Stimulated activated CD4-positive, alpha-beta T cell treated with anti-CD3 and anti-CD28 coated beads, Interleukin-2, amount 100 ng/mL, for 48 hours (primary cell): Measurements from ENCODE around the gene FERMT2.

Experiments used
- DNase-seq, 2 donors: peaks; one replicate each; pipeline ENCODE4 v3.0.0-alpha.2; 2020

Gene FERMT2, protein sequence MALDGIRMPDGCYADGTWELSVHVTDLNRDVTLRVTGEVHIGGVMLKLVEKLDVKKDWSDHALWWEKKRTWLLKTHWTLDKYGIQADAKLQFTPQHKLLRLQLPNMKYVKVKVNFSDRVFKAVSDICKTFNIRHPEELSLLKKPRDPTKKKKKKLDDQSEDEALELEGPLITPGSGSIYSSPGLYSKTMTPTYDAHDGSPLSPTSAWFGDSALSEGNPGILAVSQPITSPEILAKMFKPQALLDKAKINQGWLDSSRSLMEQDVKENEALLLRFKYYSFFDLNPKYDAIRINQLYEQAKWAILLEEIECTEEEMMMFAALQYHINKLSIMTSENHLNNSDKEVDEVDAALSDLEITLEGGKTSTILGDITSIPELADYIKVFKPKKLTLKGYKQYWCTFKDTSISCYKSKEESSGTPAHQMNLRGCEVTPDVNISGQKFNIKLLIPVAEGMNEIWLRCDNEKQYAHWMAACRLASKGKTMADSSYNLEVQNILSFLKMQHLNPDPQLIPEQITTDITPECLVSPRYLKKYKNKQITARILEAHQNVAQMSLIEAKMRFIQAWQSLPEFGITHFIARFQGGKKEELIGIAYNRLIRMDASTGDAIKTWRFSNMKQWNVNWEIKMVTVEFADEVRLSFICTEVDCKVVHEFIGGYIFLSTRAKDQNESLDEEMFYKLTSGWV

DNA sequence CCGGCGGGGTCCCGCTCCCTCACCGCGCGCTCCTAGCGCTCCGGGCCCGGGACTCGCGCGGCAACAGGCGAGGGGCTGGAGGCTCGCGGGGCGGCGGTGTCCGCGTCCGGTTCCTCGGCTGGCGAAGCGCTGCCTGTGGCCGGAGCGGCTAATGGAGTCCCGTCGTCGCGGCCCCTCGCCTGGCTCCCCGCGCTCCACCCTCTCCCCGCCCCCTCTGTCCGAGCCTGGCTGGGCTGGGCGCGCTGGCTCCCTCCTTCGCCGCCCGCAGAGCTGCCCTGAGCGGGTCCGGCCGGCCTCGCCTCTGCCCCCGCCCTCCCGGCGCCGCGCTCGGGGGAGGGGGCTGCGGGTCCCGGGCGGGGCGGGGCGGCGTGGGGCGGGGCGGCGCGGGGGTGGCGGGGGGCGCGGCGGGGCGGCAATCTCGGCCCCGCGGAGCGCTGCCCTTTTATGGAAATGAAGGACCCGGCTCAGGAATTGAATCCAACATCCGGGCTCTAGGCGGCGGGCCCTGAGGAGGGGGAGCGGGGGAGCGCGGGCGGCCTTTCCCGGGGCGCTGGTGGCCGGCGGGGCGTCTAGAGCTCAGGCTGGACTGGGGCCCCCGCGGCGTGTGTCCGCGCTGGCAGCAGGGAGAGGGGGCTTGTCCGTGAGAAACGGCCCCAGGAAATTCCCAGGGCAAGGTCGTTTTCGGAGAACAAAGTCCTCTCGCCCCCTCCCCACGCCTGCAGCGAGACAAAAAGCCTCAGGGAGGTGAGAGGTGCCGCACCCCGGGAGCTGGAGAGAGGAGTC, at the start of gene FERMT2:
Gene FERMT2 (minus strand): TSS at position 153 of the 783 bp plus-strand sequence. CDS start 482 bp downstream, outside the sequence.
- DNase-seq, result no peak

DNA sequence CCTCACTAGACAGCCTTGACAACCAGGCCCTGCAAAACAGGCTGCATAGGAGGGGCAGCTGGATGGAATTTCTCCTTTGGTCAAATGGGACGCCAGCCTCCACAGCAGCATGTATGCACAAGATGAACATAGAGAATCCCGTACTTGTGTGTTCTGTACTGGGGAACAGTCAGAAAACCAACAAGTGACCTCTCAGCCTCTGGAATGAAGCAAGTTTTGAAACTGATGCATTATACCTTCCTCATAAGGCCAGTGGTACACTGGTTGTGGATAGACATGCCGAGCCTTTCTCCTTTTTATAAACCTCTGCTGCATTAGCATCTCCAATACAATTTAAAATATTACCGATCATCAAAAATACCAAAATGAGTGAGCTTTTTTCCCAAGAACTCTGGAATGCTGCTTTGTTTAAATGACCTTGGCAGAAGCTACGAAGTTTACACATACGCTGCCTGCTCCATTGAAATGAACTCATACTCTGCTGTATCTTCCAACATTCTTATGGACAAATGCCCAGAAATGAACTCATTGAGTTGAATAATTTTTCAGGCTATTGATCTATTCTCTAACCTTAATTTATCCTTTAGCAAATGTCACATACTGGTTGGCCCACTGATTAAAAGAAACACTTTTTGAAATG, 47.6 kb upstream of the FERMT2 start:
- DNase-seq, result no peak

GRCh38 chr14:52996493-52996892, 45.6 kb upstream of the FERMT2 start:
- DNase-seq, result no peak

GRCh38 chr14:52995998-52996397, 45.1 kb upstream of the FERMT2 start:
- DNase-seq, result no peak

- DNase-seq, result no peak
Observed at GRCh38 chr14:52992236-52992870, 41.5 kb upstream of the FERMT2 start.

- DNase-seq, result no peak
Observed at GRCh38 chr14:52988139-52988538, 37.3 kb upstream of the FERMT2 start.

- DNase-seq, result no peak
Observed at GRCh38 chr14:52987514-52987913, 36.7 kb upstream of the FERMT2 start.

- no peak for DNase-seq
Observed at GRCh38 chr14:52987042-52987441, 36.2 kb upstream of the FERMT2 start.

DNA sequence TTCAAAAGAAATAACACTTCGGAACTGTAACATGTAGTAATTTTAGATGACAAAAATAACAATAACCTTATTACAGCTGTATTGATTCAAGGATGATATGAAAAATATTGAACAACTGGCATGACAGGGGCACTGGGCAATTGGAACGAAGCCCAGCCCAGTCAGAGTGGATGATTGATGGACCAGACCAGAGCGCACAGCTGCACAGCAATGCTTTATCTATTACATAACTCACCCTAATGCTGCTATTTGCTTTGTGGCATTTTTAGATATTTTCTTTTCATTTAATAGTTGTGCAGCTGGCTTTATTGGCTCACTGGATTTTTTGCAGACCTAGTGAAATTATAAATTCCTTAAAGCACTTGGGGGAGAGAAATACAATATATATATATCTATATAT, 26.9 kb upstream of the FERMT2 start:
- no peak for DNase-seq

GRCh38 chr14:52974406-52974805, 23.6 kb upstream of the FERMT2 start:
- DNase-seq, result no peak

DNA sequence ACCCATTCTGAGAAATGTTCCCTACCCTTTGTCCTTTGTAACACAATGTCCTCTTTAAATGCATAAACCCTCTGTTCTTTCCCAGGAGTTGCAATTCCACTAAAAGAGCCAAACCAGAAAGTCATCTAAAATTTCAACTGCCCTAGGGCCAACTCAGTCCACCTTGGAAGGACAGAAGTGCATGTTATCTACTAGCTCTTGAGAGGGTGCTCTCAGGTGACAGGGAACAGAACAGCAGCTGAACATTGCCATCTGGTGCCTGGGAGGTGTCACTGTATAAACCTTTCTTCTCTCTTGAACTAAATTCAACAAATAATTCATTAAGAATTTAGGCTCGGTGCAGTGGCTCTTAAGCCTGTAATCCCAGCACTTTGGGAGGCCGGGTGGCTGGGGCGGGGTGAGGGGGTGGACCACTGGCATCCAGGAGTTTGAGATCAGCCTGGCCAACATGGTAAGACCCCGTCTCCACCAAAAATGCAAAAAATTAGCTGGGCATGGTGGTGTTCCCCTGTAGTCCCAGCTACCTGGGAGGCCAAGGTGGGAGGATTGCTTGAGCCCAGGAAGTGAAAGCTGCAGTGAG, 10.3 kb upstream of the FERMT2 start:
- peak; percentile 16 to 20 for DNase-seq

- DNase-seq, result no peak
Observed at GRCh38 chr14:52960627-52961026, 9.8 kb upstream of the FERMT2 start.

DNA sequence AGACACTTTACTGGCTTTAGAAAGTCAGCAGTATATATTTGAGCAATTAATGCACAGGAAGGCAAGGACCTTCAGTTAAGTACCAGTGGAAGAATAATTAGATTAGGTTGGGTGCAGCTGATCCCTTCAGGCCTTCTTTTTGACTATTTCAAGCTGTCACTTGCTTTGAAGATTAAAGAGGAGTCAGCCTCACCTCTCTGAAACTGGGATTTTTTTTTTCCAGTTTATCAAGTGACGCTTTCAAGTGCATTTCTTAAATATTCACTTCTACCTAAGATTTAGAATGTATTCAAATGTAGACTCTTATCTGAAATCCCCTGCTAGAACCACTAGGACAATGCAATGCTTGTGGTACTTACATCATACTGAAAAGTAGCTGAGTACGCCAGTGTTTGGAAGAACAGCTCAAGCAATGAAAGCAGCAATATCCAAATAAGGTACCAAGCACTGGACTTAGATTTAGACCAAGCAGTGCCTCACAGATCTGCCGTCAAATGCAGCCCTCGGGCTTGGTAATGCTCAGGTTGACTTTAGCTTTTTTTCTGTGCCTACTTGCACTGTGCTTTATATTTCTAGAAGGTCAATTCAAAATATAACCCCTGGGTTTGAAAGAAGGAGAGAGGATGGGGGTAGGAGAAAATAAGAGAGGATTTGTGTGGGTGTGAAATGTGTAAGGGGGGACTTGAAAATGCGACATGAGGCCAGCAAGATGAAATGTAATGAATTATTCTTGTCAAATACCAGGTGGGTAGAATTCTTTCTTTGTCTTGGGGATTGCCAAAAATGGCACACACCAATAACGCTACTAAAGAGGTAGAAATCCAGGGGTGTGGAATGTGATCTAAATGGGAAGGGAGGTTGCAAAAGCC, 3.7 kb upstream of the FERMT2 start:
- DNase-seq, result no peak

DNA sequence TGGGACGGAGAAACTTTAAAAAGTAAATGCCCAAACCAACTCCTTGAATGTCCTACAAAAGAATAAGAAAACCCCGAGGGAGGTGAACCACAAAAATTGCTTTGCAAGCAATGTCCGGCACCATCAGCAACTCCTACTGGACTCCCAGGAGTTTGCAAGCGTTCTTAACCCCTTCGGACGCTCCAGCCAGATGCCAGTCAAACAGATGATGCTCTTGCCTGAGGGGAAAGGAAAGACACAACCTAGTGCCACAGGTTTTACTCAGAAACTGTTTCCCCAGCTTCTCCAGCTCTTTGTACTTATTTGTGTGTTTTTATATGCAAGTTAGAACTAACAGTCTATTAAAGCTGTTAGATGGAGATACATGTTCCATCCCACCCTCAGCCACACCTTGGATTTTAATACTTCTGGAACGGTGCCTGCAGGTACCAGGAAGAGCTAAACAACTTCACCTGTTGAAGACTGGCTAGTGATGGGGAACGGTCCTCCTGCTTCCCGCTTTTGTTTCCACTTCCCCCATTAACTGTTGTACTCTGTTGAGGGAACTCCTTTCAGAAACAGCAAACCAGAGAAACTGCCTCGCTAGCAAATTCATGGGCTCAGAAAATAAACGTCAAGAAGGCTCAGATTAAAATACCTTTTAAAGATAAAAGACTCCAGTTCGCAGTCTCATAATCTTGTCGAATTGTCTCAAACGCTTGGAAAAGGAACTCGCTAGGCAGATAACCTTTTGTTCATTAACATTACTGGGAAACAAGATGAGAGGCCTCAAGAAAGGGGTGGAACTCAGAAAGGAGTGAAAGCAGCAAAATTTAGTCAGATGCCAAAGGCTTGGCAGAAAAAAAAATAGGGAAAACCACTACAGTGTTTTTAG, 1.1 kb upstream of the FERMT2 start:
- no peak for DNase-seq

GRCh38 chr14:52950410-52950897, 396 bp downstream of the FERMT2 start:
- DNase-seq, result peak in 1 of 2 donors; percentile 5

DNA sequence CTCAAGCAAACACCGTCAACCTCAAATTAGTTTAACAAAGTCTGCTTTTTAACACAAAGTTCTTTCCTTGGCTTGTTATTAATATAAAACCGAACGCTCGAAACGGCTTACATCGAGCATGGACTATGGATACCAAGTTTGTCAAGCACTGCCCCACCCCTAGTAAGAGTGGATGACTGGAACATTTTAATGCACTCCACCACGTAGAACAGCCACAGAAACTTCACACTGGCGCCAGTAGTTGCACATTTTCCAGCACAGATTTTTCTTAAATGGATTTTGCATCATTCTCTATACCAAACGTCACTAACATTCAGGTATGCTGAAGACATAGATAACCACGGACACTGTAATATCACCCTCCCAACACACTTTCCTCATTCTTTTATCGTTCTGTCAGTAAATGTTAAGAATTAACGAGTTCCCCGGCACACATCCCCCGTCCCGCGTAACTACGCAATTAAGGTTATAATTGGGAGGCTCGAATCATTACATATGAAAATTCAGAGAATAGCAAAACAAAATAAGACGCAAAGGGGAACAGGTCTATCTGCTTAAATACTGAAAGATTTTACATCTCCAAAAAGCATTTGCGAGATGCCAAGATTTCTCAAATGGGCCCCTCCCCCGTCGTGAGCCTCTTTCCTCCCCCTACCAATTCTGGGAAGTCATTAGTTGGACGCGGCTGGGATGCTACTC, 990 bp downstream of the FERMT2 start:
- no peak for DNase-seq

- no peak for DNase-seq
Observed at GRCh38 chr14:52949249-52949648, 1.6 kb downstream of the FERMT2 start.

DNA sequence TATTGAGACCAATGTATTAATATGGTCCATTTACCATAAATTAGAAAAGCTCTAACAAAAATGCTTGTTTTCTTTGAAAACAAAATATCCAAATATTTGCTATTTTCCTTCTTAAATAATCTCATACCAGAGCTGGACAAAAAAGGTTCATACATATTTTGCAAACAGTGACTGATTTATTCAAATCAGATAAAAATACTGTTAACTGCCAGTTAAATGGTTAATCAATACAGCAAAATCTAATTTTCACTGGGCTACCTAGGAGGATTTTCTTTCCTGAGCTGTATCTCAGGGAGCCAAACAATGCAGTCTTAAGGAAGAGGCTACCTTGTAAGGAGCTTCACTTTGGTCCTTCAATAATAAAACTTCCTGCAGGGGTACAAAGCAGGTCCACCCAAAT, 2.0 kb downstream of the FERMT2 start:
- no peak for DNase-seq

GRCh38 chr14:52948039-52948438, 2.8 kb downstream of the FERMT2 start:
- no peak for DNase-seq
